GM23248 (cell line): ENCODE results near the gene MYLK. TPM values are rescaled to one million over a fixed set of nuclear protein-coding genes. Genes with fewer than 3 reads are reported as not detected.
A peak's percentile ranks its signal among the peaks of the same experiment; 100 is the strongest.

ENCODE experiments used
- DNase-seq: peaks from one replicate; pipeline ENCODE4 v3.0.0-alpha.2; 2015
- H2AFZ ChIP-seq: fragments of 200-600 bp; sonication (generic); 2 replicates; pipeline ENCODE4 v1.6.1; 2016; ENCODE audit warnings: antibody characterized with exemption
- H3F3A ChIP-seq: fragments of 200-600 bp; sonication (generic); 2 replicates; pipeline ENCODE4 v1.6.1; 2016; ENCODE audit warnings: mild to moderate bottlenecking, antibody characterized with exemption, mixed run types; ENCODE audit not compliant: insufficient read depth
- H3K27ac ChIP-seq: fragments of 200-600 bp; sonication (generic); 2 replicates; pipeline ENCODE4 v1.5.1; 2016; ENCODE audit warnings: mild to moderate bottlenecking
- H3K27me3 ChIP-seq: fragments of 200-600 bp; sonication (generic); replicated peaks from 2 replicates; pipeline ENCODE4 v1.6.1; 2016; ENCODE audit warnings: mild to moderate bottlenecking; ENCODE audit not compliant: insufficient read depth
- H3K36me3 ChIP-seq: fragments of 200-600 bp; sonication (generic); 2 replicates; pipeline ENCODE4 v1.6.1; 2016; ENCODE audit warnings: low read depth, mild to moderate bottlenecking
- H3K4me1 ChIP-seq: fragments of 200-600 bp; sonication (generic); 2 replicates; pipeline ENCODE4 v1.6.1; 2016; ENCODE audit warnings: mild to moderate bottlenecking; ENCODE audit not compliant: insufficient read depth
- H3K4me2 ChIP-seq: fragments of 200-600 bp; sonication (generic); one replicate; pipeline ENCODE4 v1.6.1; 2016; ENCODE audit warnings: mild to moderate bottlenecking; ENCODE audit not compliant: unreplicated experiment
- H3K4me3 ChIP-seq: fragments of 200-600 bp; sonication (generic); 2 replicates; pipeline ENCODE4 v1.5.1; 2016; ENCODE audit warnings: mild to moderate bottlenecking
- H3K79me2 ChIP-seq: fragments of 200-600 bp; sonication (generic); 2 replicates; pipeline ENCODE4 v1.6.1; 2016; ENCODE audit warnings: mild to moderate bottlenecking; ENCODE audit not compliant: insufficient read depth
- H3K9ac ChIP-seq: fragments of 200-600 bp; sonication (generic); 2 replicates; pipeline ENCODE4 v1.6.1; 2016; ENCODE audit warnings: mild to moderate bottlenecking
- H3K9me2 ChIP-seq: fragments of 200-600 bp; sonication (generic); 2 replicates; pipeline ENCODE4 v1.6.1; 2016; ENCODE audit warnings: mixed run types, mild to moderate bottlenecking, moderate library complexity; ENCODE audit not compliant: insufficient read depth
- H3K9me3 ChIP-seq: fragments of 200-600 bp; sonication (generic); one replicate; pipeline ENCODE4 v1.6.1; 2017; ENCODE audit warnings: low read depth
- H4K20me1 ChIP-seq: fragments of 200-600 bp; sonication (generic); 2 replicates; pipeline ENCODE4 v1.6.0; 2016; ENCODE audit not compliant: insufficient read depth
- EZH2 ChIP-seq: fragments of 200-600 bp; sonication (generic); IDR thresholded peaks from 2 replicates; pipeline ENCODE4 v1.6.1; 2018; ENCODE audit warnings: antibody characterized with exemption, mild to moderate bottlenecking; ENCODE audit not compliant: insufficient read depth, poor library complexity, severe bottlenecking
- EZH2phosphoT487 ChIP-seq: fragments of 200-600 bp; sonication (generic); IDR thresholded peaks from 2 replicates; pipeline ENCODE4 v1.6.1; 2018; ENCODE audit warnings: antibody characterized with exemption, moderate library complexity, mild to moderate bottlenecking, low read depth; ENCODE audit not compliant: insufficient read depth
- WGBS, 2 experiments: methylation state at CpG; one replicate each; pipeline ENCODE4 v1.1.6; 2015 to 2017; ENCODE audit warnings: low lambda C conversion rate in 2 of 2, low coverage in 1 of 2; ENCODE audit errors: missing lambda C conversion rate in 2 of 2; 5-methylcytosine and 5-hydroxymethylcytosine counted together
- in situ Hi-C: fragments of 300-500 bp; cut with MboI; formaldehyde crosslinking; loops from 2 replicates; pipeline ENCODE4 v1.15.0; 2020
- polyA plus RNA-seq: library from polyadenylated mRNA; unstranded; fragments of >200 nt; fragmentation: Nextera tagmentation; extraction: Ambion mirVana; gene quantifications from 2 replicates; pipeline ENCODE4 v1.2.1, GENCODE V29; 2016
- total RNA-seq: library from RNA; depleted of rRNA; stranded (reverse); fragments of >200 nt; shearing (Covaris generic); gene quantifications from 2 replicates; pipeline ENCODE4 v1.2.3, GENCODE V29; 2014

Gene MYLK
- total and polyA plus RNA-seq, 2 experiments from 2014 or later: 110 to 174 TPM

- Histone ChIP-seq H3K4me3 (peak overlapping the region; percentile 34), H3K27me3 (no peaks in the 10 kb centered on the region), H3K27ac (peak overlapping the region; percentile 79), H3K9me2 (no peaks in the 10 kb centered on the region), H3K9ac (peak overlapping the region; percentile 53), H3K36me3 (0 out of 2 replicates have a peak, but pooled peaks cover 7% of the 10 kb centered on the region), H3K4me1 (peaks cover 44% of the 10 kb centered on the region), H3K9me3 (no peaks in the 10 kb centered on the region), H3K4me2 (peak overlapping the region; percentile 77), H4K20me1 (no peaks in the 10 kb centered on the region), H2AFZ (0 out of 2 replicates have a peak overlapping the region, but pooled peaks have one; percentile 1), H3K79me2 (peaks cover 58% of the 10 kb centered on the region), H3F3A (peaks cover 40% of the 10 kb centered on the region)
- WGBS, 2 experiments: 0% methylated on average over 7 of the region's 7 CpGs
- in situ Hi-C loops: no loop called here
- peak; percentile 95 for DNase-seq
- TF ChIP-seq EZH2phosphoT487 (peak; percentile 65; the same call in 1 of the 2 replicates), EZH2 (no peak)
Observed at GRCh38 chr3:123773681-123774431, 110.3 kb downstream of the MYLK start.

GRCh38 chr3:123769356-123769743 lies 114.8 kb downstream of the MYLK start:
- H3K9me3 ChIP-seq: no peaks in the 10 kb centered on the region
- peaks cover 54% of the 10 kb centered on the region for H3F3A ChIP-seq
- H3K9me2 ChIP-seq: no peaks in the 10 kb centered on the region
- WGBS, 2 experiments: 75 to 83% methylated on average over 3 of the region's 3 CpGs
- H3K9ac ChIP-seq: no peak overlapping the region
- TF ChIP-seq EZH2phosphoT487 (no peak), EZH2 (no peak)
- no peak overlapping the region; the same call in 1 of the 2 replicates for H3K27ac ChIP-seq
- DNase-seq: no peak
- H3K79me2 ChIP-seq: peaks cover 25% of the 10 kb centered on the region
- in situ Hi-C loops: no loop called here
- H4K20me1 ChIP-seq: no peaks in the 10 kb centered on the region
- H3K4me2 ChIP-seq: no peak overlapping the region
- H3K4me1 ChIP-seq: peaks cover 58% of the 10 kb centered on the region
- no peaks in the 10 kb centered on the region for H3K36me3 ChIP-seq
- H3K4me3 ChIP-seq: no peak overlapping the region
- H3K27me3 ChIP-seq: no peaks in the 10 kb centered on the region
- no peak overlapping the region for H2AFZ ChIP-seq

GRCh38 chr3:123768480-123769355 lies 115.4 kb downstream of the MYLK start:
- Histone ChIP-seq H3K36me3 (peaks cover 4% of the 10 kb centered on the region; the same call in 1 of the 2 replicates), H3K27ac (peak overlapping the region; percentile 34), H3K9me3 (no peaks in the 10 kb centered on the region), H2AFZ (no peak overlapping the region), H3K79me2 (peaks cover 25% of the 10 kb centered on the region), H3F3A (peaks cover 56% of the 10 kb centered on the region), H3K9ac (no peak overlapping the region), H3K27me3 (no peaks in the 10 kb centered on the region), H3K4me3 (no peak overlapping the region), H3K4me2 (no peak overlapping the region), H3K9me2 (no peaks in the 10 kb centered on the region), H4K20me1 (no peaks in the 10 kb centered on the region), H3K4me1 (peaks cover 55% of the 10 kb centered on the region)
- in situ Hi-C loops: no loop called here
- TF ChIP-seq EZH2phosphoT487 (no peak), EZH2 (no peak)
- WGBS, 2 experiments: 40 to 43% methylated on average over 8 of the region's 8 CpGs
- DNase-seq: peak; percentile 39

GRCh38 chr3:123767564-123768292 lies 116.4 kb downstream of the MYLK start:
- no peak for DNase-seq
- Histone ChIP-seq H3K9me2 (no peaks in the 10 kb centered on the region), H3K27ac (no peak overlapping the region), H3K4me1 (peaks cover 45% of the 10 kb centered on the region), H3K36me3 (peaks cover 4% of the 10 kb centered on the region; the same call in 1 of the 2 replicates), H3K27me3 (no peaks in the 10 kb centered on the region), H4K20me1 (no peaks in the 10 kb centered on the region), H3K4me2 (no peak overlapping the region), H2AFZ (no peak overlapping the region), H3K79me2 (peaks cover 25% of the 10 kb centered on the region), H3F3A (peaks cover 53% of the 10 kb centered on the region), H3K4me3 (no peak overlapping the region), H3K9ac (no peak overlapping the region), H3K9me3 (no peaks in the 10 kb centered on the region)
- in situ Hi-C loops: no loop called here
- no peak for TF ChIP-seq EZH2
- no peak for TF ChIP-seq EZH2phosphoT487
- WGBS, 2 experiments: 93 to 97% methylated on average over 6 of the region's 6 CpGs
